UCSD-AML1 (cell line): ENCODE data around the gene NTNG1.

ENCODE experiments used
- DNase-seq: peaks from one replicate; lab custom pipeline; 2025; ENCODE audit not compliant: unreplicated experiment; lab: John Stamatoyannopoulos, UW

Gene NTNG1

GRCh38 chr1:107255469-107255868 lies 114.6 kb downstream of the NTNG1 start:
- DNase-seq: no peak

GRCh38 chr1:107262467-107263286 lies 121.8 kb downstream of the NTNG1 start:
- DNase-seq: no peak

GRCh38 chr1:107263291-107263915 lies 122.6 kb downstream of the NTNG1 start:
- DNase-seq: no peak

GRCh38 chr1:107264007-107264406 lies 123.2 kb downstream of the NTNG1 start:
- DNase-seq: no peak

- DNase-seq: no peak
These were observed 123.7 kb downstream of the NTNG1 start for GRCh38 chr1:107264561-107264960.

- no peak for DNase-seq
These were observed 126.7 kb downstream of the NTNG1 start for GRCh38 chr1:107267489-107267888.

- no peak for DNase-seq
These were observed 131.5 kb downstream of the NTNG1 start for GRCh38 chr1:107272321-107272720.

GRCh38 chr1:107273515-107273914 lies 132.7 kb downstream of the NTNG1 start:
- no peak for DNase-seq

GRCh38 chr1:107274227-107274626 lies 133.4 kb downstream of the NTNG1 start:
- no peak for DNase-seq

GRCh38 chr1:107276247-107276646 lies 135.4 kb downstream of the NTNG1 start:
- no peak for DNase-seq

- peak; percentile 16 for DNase-seq
These were observed 136.2 kb downstream of the NTNG1 start for GRCh38 chr1:107277022-107277421.

- DNase-seq: no peak
These were observed 145.3 kb downstream of the NTNG1 start for GRCh38 chr1:107286125-107286524.

- DNase-seq: peak; percentile 7
These were observed 151.1 kb downstream of the NTNG1 start for GRCh38 chr1:107291987-107292386.

GRCh38 chr1:107293901-107294613 lies 153.2 kb downstream of the NTNG1 start:
- no peak for DNase-seq

- no peak for DNase-seq
These were observed 153.8 kb downstream of the NTNG1 start for GRCh38 chr1:107294686-107295085.

GRCh38 chr1:107297681-107298080 lies 156.8 kb downstream of the NTNG1 start:
- DNase-seq: no peak

GRCh38 chr1:107298526-107298925 lies 157.7 kb downstream of the NTNG1 start:
- DNase-seq: no peak

- DNase-seq: no peak
These were observed 158.7 kb downstream of the NTNG1 start for GRCh38 chr1:107299521-107299920.

- DNase-seq: no peak
These were observed 169.1 kb downstream of the NTNG1 start for GRCh38 chr1:107309962-107310361.

- no peak for DNase-seq
These were observed 174.8 kb downstream of the NTNG1 start for GRCh38 chr1:107315652-107316051.

- DNase-seq: no peak
These were observed 178.1 kb downstream of the NTNG1 start for GRCh38 chr1:107318932-107319331.

- DNase-seq: no peak
These were observed 182.9 kb downstream of the NTNG1 start for GRCh38 chr1:107323784-107324183.
